DND-41 (cell line): ENCODE results near the gene KIAA1210.

Experiments used
- ATAC-seq: fragments of 200-7000 bp; cut with Tn5 transposase; 3 replicates; pipeline ENCODE4 v1.9.1; 2021; ENCODE audit warnings: low read depth; ENCODE audit not compliant: insufficient read depth
- DNase-seq: peaks from one replicate; pipeline ENCODE4 v3.0.0-alpha.2; 2020
- H2AFZ ChIP-seq: 2 replicates; pipeline ENCODE4 v1.6.0; 2012; ENCODE audit warnings: low read depth, low read length
- H3K27ac ChIP-seq: 2 replicates; pipeline ENCODE4 v1.5.1; 2012; ENCODE audit warnings: low read length, inconsistent platforms
- H3K27me3 ChIP-seq: fragments of 200-600 bp; sonication (generic); 2 replicates; pipeline ENCODE4 v1.6.0; 2012; ENCODE audit warnings: low read length, mild to moderate bottlenecking, inconsistent platforms; ENCODE audit not compliant: insufficient read depth, poor library complexity
- H3K36me3 ChIP-seq: 2 replicates; pipeline ENCODE4 v1.5.1; 2012; ENCODE audit warnings: low read length, inconsistent platforms; ENCODE audit not compliant: insufficient read depth
- H3K4me1 ChIP-seq: 2 replicates; pipeline ENCODE4 v1.5.1; 2012; ENCODE audit warnings: mild to moderate bottlenecking, low read length; ENCODE audit not compliant: insufficient read depth
- H3K4me2 ChIP-seq: 2 replicates; pipeline ENCODE4 v1.6.0; 2012; ENCODE audit warnings: mild to moderate bottlenecking, moderate library complexity, low read length, inconsistent platforms; ENCODE audit not compliant: insufficient read depth
- H3K4me3 ChIP-seq, 2 experiments: fragments of 200-600 bp in 1 of 2; shearing (Covaris generic) in 1 of 2; 2 replicates each; pipeline ENCODE4 v1.5.1; 2012 to 2016; ENCODE audit warnings: inconsistent platforms in 2 of 2, low read length in 2 of 2, mild to moderate bottlenecking in 2 of 2, low read depth in 1 of 2, moderate library complexity in 1 of 2
- H3K79me2 ChIP-seq: 2 replicates; pipeline ENCODE4 v1.6.0; 2012; ENCODE audit warnings: low read length, inconsistent platforms; ENCODE audit not compliant: insufficient read depth
- H3K9ac ChIP-seq: 2 replicates; pipeline ENCODE4 v1.6.0; 2012; ENCODE audit warnings: low read depth, mild to moderate bottlenecking, inconsistent platforms, low read length, moderate library complexity
- H3K9me3 ChIP-seq: 2 replicates; pipeline ENCODE4 v1.5.1; 2012; ENCODE audit warnings: low read length, moderate library complexity, mild to moderate bottlenecking, inconsistent platforms; ENCODE audit not compliant: insufficient read depth, severe bottlenecking
- H4K20me1 ChIP-seq: 2 replicates; pipeline ENCODE4 v1.6.0; 2012; ENCODE audit warnings: low read length; ENCODE audit not compliant: insufficient read depth
- CTCF ChIP-seq: IDR thresholded peaks from 2 replicates; pipeline ENCODE4 v1.5.1; 2012; ENCODE audit warnings: borderline replicate concordance, low read length, moderate library complexity, mild to moderate bottlenecking; ENCODE audit not compliant: poor library complexity, severe bottlenecking; ENCODE audit errors: extremely low read depth
- EZH2 ChIP-seq: IDR thresholded peaks from 3 replicates; pipeline ENCODE4 v1.6.1; 2012; ENCODE audit warnings: borderline replicate concordance, low read depth, mild to moderate bottlenecking, moderate library complexity, low read length, inconsistent platforms; ENCODE audit not compliant: severe bottlenecking

Gene KIAA1210

GRCh38 chrX:119075270-119076025 lies 52.2 kb downstream of the KIAA1210 start:
- no peaks in the 10 kb centered on the region for H3K4me1 ChIP-seq
- H3K36me3 ChIP-seq: no peaks in the 10 kb centered on the region
- H3K9ac ChIP-seq: no peak overlapping the region
- no peak overlapping the region for H3K27ac ChIP-seq
- no peaks in the 10 kb centered on the region for H3K9me3 ChIP-seq
- ATAC-seq (no peak), DNase-seq (no peak)
- no peaks in the 10 kb centered on the region for H3K27me3 ChIP-seq
- H4K20me1 ChIP-seq: no peaks in the 10 kb centered on the region
- TF ChIP-seq EZH2: no peak
- no peak for TF ChIP-seq CTCF
- H3K79me2 ChIP-seq: no peaks in the 10 kb centered on the region
- no peak overlapping the region for H3K4me2 ChIP-seq
- H2AFZ ChIP-seq: no peak overlapping the region
- H3K4me3 ChIP-seq: no peak overlapping the region

- ATAC-seq (no peak), DNase-seq (no peak)
- Histone ChIP-seq H3K27me3 (no peaks in the 10 kb centered on the region), H3K4me3 (no peak overlapping the region), H2AFZ (no peak overlapping the region), H3K79me2 (no peaks in the 10 kb centered on the region), H3K9me3 (no peaks in the 10 kb centered on the region), H3K4me1 (no peaks in the 10 kb centered on the region), H3K36me3 (no peaks in the 10 kb centered on the region), H3K9ac (no peak overlapping the region), H4K20me1 (no peaks in the 10 kb centered on the region), H3K4me2 (no peak overlapping the region), H3K27ac (no peak overlapping the region)
- TF ChIP-seq CTCF (no peak), EZH2 (no peak)
Observed at GRCh38 chrX:119073911-119074310, 53.7 kb downstream of the KIAA1210 start.

GRCh38 chrX:119073200-119073905 lies 54.3 kb downstream of the KIAA1210 start:
- TF ChIP-seq EZH2: no peak
- TF ChIP-seq CTCF: no peak
- DNase-seq: no peak
- no peaks in the 10 kb centered on the region for H3K27me3 ChIP-seq
- no peaks in the 10 kb centered on the region for H4K20me1 ChIP-seq
- no peak overlapping the region for H3K4me3 ChIP-seq
- H3K4me2 ChIP-seq: no peak overlapping the region
- no peaks in the 10 kb centered on the region for H3K9me3 ChIP-seq
- ATAC-seq: no peak
- no peak overlapping the region for H3K27ac ChIP-seq
- H3K9ac ChIP-seq: no peak overlapping the region
- no peaks in the 10 kb centered on the region for H3K4me1 ChIP-seq
- H3K79me2 ChIP-seq: no peaks in the 10 kb centered on the region
- no peak overlapping the region for H2AFZ ChIP-seq
- H3K36me3 ChIP-seq: no peaks in the 10 kb centered on the region
